ENCODE measurements around the gene KIF6.
A peak's percentile ranks its signal among the peaks of the same experiment; 100 is the strongest.
"Not testable (repeated sequence)": the region's sequence is repeated elsewhere in the genome, so short reads cannot be mapped to it uniquely, and the experiment has no call there.

KIF6 gene

DNA sequence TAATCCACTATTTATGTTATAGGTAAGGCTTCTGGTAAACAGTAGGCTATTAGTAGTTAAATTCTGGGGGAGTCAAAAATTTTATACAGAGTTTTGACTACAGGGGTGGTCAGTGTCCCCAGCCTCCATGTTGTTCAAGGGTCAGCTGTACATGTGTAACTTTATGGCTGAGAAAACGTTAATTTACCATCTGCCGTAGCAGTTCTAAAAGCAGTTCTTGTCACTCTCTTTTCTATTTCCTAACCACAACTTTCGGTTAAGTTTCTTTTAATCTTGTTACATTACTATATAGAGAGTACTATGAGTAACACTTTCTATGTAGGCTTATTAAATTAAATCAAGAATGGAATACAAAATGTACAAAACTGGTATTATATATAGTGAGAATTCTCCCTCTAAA is 21.6 kb upstream of the KIF6 start:
- CTCF ChIA-PET, result no interaction called here
- no peak overlapping the region for H3K27ac Mint-ChIP-seq
- no peaks in the 10 kb centered on the region for H3K9me3 Mint-ChIP-seq
- H3K36me3 Mint-ChIP-seq, result no peaks in the 10 kb centered on the region
- no peaks in the 10 kb centered on the region for H3K4me1 Mint-ChIP-seq
- H3K27me3 Mint-ChIP-seq, result no peaks in the 10 kb centered on the region
- DNase-seq, result no peak
- no peak overlapping the region for H3K4me3 Mint-ChIP-seq

- Mint-ChIP-seq H3K27me3 (peaks cover 3% of the 10 kb centered on the region), H3K27ac (no peak overlapping the region), H3K36me3 (no peaks in the 10 kb centered on the region), H3K9me3 (no peaks in the 10 kb centered on the region), H3K4me1 (no peaks in the 10 kb centered on the region), H3K4me3 (no peak overlapping the region)
- DNase-seq, result no peak
- CTCF ChIA-PET, result interaction anchor here (1.0 kb wide), 1 partner anchor 424 kb away, joined by 3 read pairs; no protein-coding TSS in a partner anchor
These were observed 8.5 kb upstream of the KIF6 start for GRCh38 chr6:39733704-39734103.

GRCh38 chr6:39731565-39731964 is 6.4 kb upstream of the KIF6 start:
- Mint-ChIP-seq H3K4me1 (no peaks in the 10 kb centered on the region), H3K9me3 (no peaks in the 10 kb centered on the region), H3K4me3 (no peak overlapping the region), H3K27me3 (peaks cover 3% of the 10 kb centered on the region), H3K27ac (no peak overlapping the region), H3K36me3 (no peaks in the 10 kb centered on the region)
- CTCF ChIA-PET, result no interaction called here
- DNase-seq, result no peak

- Mint-ChIP-seq H3K27ac (no peak overlapping the region), H3K36me3 (no peaks in the 10 kb centered on the region), H3K4me1 (peaks cover 7% of the 10 kb centered on the region), H3K4me3 (no peak overlapping the region), H3K27me3 (peaks cover 13% of the 10 kb centered on the region), H3K9me3 (no peaks in the 10 kb centered on the region)
- DNase-seq, result no peak
- CTCF ChIA-PET, result no interaction called here
These were observed 4.7 kb upstream of the KIF6 start for GRCh38 chr6:39729945-39730344.

DNA sequence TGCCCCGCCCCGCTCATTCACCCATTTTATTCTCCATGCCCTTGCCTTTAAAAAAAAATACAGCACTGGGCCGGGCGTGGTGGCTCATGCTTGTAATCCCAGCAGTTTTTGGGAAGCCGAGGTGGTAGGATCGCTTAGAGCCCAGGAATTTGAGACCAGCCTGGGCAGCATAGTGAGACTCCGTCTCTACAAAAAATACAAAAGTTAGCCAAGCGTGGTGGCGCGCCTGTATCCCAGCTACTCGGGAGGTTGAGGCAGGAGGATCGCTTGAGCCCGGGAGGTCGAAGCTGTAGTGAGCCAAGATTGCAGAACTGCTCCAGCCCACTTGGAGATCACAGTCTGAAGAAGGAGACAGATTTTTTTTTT is 407 bp upstream of the KIF6 start:
- H3K9me3 Mint-ChIP-seq, result no peaks in the 10 kb centered on the region
- no peak overlapping the region for H3K27ac Mint-ChIP-seq
- CTCF ChIA-PET, result no interaction called here
- H3K36me3 Mint-ChIP-seq, result no peaks in the 10 kb centered on the region
- H3K4me3 Mint-ChIP-seq, result peak overlapping the region; percentile 94
- peaks cover 10% of the 10 kb centered on the region for H3K4me1 Mint-ChIP-seq
- peaks cover 9% of the 10 kb centered on the region for H3K27me3 Mint-ChIP-seq
- DNase-seq, result no peak

GRCh38 chr6:39723350-39723749 is 1.9 kb downstream of the KIF6 start:
- H3K36me3 Mint-ChIP-seq, H3K9me3 Mint-ChIP-seq, CTCF ChIA-PET, H3K27me3 Mint-ChIP-seq, DNase-seq, H3K27ac Mint-ChIP-seq, H3K4me3 Mint-ChIP-seq: not testable (repeated sequence)
- peaks cover 10% of the 10 kb centered on the region for H3K4me1 Mint-ChIP-seq

GRCh38 chr6:39714802-39715201 is 10.4 kb downstream of the KIF6 start:
- Mint-ChIP-seq H3K9me3 (no peaks in the 10 kb centered on the region), H3K27me3 (no peaks in the 10 kb centered on the region), H3K36me3 (no peaks in the 10 kb centered on the region), H3K4me1 (no peaks in the 10 kb centered on the region), H3K4me3 (no peak overlapping the region), H3K27ac (no peak overlapping the region)
- CTCF ChIA-PET, result no interaction called here
- DNase-seq, result no peak

DNA sequence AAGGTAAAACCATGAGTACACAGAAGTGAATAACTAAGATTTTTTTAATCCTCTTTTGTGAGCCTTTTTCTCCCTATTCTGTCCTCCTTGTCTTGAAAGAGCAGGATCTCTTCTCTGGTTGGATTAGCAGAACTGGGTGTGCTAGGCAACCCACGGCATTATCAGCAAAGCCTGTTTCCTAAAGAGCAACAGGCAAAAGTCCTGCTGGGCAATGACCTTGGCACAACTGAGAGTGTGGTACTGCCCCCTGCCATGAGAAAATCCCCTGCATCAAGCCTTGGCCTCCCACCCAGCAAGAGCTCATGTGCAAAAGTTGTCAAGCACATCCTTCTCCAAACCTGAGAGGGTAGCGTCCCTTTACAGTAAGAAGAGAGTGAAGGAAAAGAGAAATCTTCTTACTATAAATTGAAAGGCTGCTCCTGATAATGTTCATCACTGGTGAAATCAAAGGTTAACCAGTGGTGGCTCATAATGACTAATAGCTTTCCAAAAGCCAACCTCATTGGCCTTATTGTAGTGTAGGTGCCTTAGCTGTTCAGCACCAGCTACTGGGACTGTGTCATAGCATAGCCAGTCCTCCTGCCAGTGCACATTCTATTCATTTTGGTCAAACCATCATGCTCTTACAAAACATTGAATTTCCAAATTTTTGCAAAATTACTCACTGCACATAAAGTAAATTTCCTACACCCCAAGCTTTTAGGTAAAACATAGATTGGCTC is 17.1 kb downstream of the KIF6 start:
- Mint-ChIP-seq H3K4me3 (no peak overlapping the region), H3K4me1 (no peaks in the 10 kb centered on the region), H3K9me3 (no peaks in the 10 kb centered on the region), H3K27me3 (peaks cover 3% of the 10 kb centered on the region), H3K36me3 (no peaks in the 10 kb centered on the region), H3K27ac (no peak overlapping the region)
- DNase-seq, result no peak
- CTCF ChIA-PET, result no interaction called here

GRCh38 chr6:39706819-39707335 is 18.3 kb downstream of the KIF6 start:
- CTCF ChIA-PET, result no interaction called here
- DNase-seq, result no peak
- Mint-ChIP-seq H3K27me3 (peaks cover 3% of the 10 kb centered on the region), H3K9me3 (no peaks in the 10 kb centered on the region), H3K4me1 (no peaks in the 10 kb centered on the region), H3K4me3 (no peak overlapping the region), H3K27ac (no peak overlapping the region), H3K36me3 (no peaks in the 10 kb centered on the region)

DNA sequence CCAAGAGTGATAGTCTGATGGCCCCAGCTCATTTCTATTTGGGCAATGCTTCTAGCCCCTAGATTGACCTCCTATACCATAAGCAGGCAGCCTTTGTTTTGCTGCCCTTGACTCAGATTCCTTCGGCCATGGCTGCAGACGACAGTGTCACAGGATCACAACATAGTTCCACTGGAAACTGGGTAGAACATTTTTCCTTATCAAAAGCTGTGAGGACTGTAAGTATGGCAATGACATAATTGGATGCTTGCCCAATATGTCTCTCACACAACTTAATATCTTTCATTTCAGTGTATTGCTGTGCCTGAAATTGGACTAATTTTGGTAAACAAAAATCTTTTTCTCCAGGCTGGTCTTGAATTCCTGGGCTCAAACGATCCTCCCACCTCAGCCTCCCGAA is 22.9 kb downstream of the KIF6 start:
- CTCF ChIA-PET, result no interaction called here
- H3K36me3 Mint-ChIP-seq, result no peaks in the 10 kb centered on the region

DNA sequence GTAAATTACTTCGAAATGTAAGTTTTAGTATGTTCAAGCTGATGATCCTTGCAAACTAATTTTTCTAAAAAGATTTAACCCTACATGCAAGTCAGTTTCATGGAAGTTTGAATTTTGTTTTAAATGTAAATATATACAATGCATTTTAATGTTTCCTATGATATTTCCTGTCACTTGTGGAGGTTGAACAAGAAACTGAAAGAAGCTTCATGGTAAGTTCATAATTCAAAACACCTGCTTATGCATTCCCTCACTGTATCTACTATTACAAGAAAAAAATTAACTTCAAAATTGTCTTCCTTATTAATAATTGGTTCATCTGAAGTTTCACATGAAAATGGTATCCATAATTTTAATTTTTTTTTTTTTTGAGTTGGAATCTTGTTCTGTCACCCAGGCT is 24.8 kb downstream of the KIF6 start:
- Mint-ChIP-seq H3K4me1 (no peaks in the 10 kb centered on the region), H3K27me3 (peaks cover 9% of the 10 kb centered on the region), H3K4me3 (no peak overlapping the region), H3K9me3 (no peaks in the 10 kb centered on the region), H3K27ac (no peak overlapping the region), H3K36me3 (no peaks in the 10 kb centered on the region)
- CTCF ChIA-PET, result interaction anchor here (0.8 kb wide), 1 partner anchor 337 kb away, joined by 3 read pairs; no protein-coding TSS in a partner anchor
- no peak for DNase-seq

More for the DNA sequence above, 22.9 kb downstream of the KIF6 start:
- Mint-ChIP-seq H3K4me3 (no peak overlapping the region), H3K9me3 (no peaks in the 10 kb centered on the region), H3K4me1 (no peaks in the 10 kb centered on the region), H3K27ac (no peak overlapping the region), H3K27me3 (peaks cover 4% of the 10 kb centered on the region)
- no peak for DNase-seq

DNA sequence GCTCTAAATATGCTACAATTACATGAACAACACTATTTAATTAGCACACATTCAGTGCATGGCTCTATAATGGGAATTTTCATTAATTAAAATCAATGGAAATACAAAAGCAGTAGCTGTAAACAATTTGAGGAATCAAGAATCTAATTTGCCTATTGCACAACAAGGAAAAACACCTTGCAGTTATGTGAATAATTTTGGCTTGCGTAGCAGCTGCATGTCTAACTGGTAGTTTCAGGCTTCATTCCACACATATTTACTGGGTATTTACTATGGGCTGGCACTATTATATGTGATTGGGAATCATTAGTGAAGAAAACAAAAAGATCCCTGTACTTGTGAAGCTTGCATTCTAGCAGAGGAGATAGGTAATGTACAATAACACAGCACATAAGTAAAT is 26.4 kb downstream of the KIF6 start:
- H3K27ac Mint-ChIP-seq, result no peak overlapping the region
- CTCF ChIA-PET, result no interaction called here
- H3K9me3 Mint-ChIP-seq, result no peaks in the 10 kb centered on the region
- no peak for DNase-seq
- H3K4me1 Mint-ChIP-seq, result no peaks in the 10 kb centered on the region
- H3K4me3 Mint-ChIP-seq, result no peak overlapping the region
- no peaks in the 10 kb centered on the region for H3K36me3 Mint-ChIP-seq
- H3K27me3 Mint-ChIP-seq, result peaks cover 9% of the 10 kb centered on the region

DNA sequence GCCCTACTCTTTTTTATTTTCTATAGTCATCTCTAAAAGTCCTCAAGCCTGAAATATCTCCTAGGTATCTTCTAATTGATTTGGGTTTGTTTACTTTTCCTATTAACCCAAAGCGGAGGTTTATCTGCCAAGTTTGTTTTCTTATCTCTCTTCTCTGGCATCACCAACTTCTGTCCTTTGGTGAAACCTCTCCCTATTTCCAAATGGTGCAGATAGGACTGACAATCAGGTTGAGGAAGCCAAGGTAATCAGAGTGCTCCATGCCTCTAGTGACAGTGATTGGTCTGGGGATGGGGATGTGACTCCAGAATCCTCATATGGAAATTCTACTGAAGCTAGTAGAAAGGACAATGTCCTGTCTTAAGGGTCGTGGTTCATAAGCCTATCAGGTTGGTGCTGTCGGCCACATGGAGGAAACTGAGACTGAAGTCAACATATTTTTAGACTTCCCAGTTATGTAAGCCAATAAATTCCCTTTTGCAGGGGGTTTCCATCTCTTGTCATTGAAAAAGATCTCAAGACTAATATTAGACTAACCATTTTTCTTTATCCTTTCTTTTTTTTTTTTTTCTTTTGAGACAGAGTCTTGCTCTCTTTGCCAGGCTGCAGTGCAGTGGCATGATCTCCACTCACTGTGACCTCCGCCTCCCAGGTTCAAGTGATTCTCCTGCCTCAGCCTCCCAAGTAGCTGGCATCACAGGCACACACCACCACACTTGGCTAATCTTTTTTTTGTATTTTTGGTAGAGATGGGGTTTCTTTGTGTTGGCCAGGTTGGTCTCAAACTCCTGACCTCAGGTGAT is 28.0 kb downstream of the KIF6 start:
- Mint-ChIP-seq H3K27ac (no peak overlapping the region), H3K9me3 (no peaks in the 10 kb centered on the region), H3K4me1 (no peaks in the 10 kb centered on the region), H3K4me3 (no peak overlapping the region), H3K36me3 (no peaks in the 10 kb centered on the region), H3K27me3 (peaks cover 13% of the 10 kb centered on the region)
- CTCF ChIA-PET, result interaction anchor here (0.6 kb wide), 1 partner anchor 149 kb away, joined by 3 read pairs; no protein-coding TSS in a partner anchor
- DNase-seq, result no peak

DNA sequence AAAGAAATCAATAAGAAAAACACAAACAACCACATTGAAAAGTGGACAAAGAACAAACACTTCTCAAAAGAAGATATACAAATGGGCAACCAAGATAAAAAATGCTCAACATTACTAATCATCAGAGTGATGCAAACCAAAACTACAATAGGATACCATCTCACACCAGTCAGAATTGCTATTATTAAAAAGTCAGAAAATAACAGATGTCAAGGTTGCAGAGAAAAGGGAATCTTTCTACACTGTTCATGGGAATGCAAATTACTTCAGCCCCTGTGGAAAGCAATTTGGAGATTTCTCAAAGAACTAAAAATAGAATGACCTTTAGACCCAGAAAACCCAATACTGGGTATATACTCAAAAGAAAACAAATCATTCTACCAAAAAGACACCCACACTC is 29.8 kb downstream of the KIF6 start:
- no peaks in the 10 kb centered on the region for H3K9me3 Mint-ChIP-seq
- H3K36me3 Mint-ChIP-seq, result no peaks in the 10 kb centered on the region
- CTCF ChIA-PET, result no interaction called here
- H3K27ac Mint-ChIP-seq, result no peak overlapping the region
- H3K27me3 Mint-ChIP-seq, result peaks cover 9% of the 10 kb centered on the region
- no peaks in the 10 kb centered on the region for H3K4me1 Mint-ChIP-seq
- no peak for DNase-seq
- H3K4me3 Mint-ChIP-seq, result no peak overlapping the region

DNA sequence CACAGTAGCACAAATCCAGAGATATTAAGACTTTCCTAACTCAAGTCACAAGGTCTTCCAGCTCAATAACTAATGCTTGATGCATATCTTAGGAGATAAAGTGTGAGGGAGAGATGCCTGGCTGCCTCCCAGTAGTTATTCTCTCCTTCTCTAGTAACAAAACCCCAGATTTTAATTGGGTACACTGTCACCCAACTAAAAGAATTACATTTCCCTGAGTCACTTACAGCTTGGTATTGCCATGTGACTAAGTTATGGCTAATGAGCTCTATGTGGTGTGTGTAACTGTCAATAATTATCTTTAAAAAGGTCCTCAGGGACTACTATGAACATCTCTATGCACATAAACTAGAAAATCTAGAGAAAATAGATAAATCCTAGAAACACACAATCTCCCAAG is 32.0 kb downstream of the KIF6 start:
- CTCF ChIA-PET, result no interaction called here
- Mint-ChIP-seq H3K4me1 (no peaks in the 10 kb centered on the region), H3K27me3 (peaks cover 9% of the 10 kb centered on the region), H3K9me3 (no peaks in the 10 kb centered on the region), H3K36me3 (no peaks in the 10 kb centered on the region), H3K27ac (no peak overlapping the region), H3K4me3 (no peak overlapping the region)
- DNase-seq, result no peak
